A673 (cell line): ENCODE measurements around the gene C12orf54. TPM values are rescaled to one million over a fixed set of nuclear protein-coding genes. Genes with fewer than 3 reads are reported as not detected.
"Not testable (repeated sequence)": the region's sequence is repeated elsewhere in the genome, so short reads cannot be mapped to it uniquely, and the experiment has no call there.

ENCODE experiments used
- BruUV-seq: library from RNA; stranded (reverse); fragments of 400-500 nt; replicated peaks from 2 replicates; lab custom pipeline; 2021; lab: Mats Ljungman, UMichigan
- CTCF ChIA-PET: fragments of 300-600 bp; sonication (Branson Sonifier 250); formaldehyde crosslinking; loops from one replicate; lab custom pipeline; 2022; ENCODE audit warnings: antibody characterized with exemption; lab: Charles Lee
- POLR2A ChIA-PET: fragments of 300-600 bp; sonication (Branson Sonifier 250); formaldehyde crosslinking; loops from one replicate; lab custom pipeline; 2022; ENCODE audit warnings: antibody characterized with exemption; ENCODE audit not compliant: low non-redundant PET; lab: Charles Lee
- DNase-seq: peaks from one replicate; pipeline ENCODE4 v3.0.0-alpha.2; 2015; ENCODE audit warnings: low spot score
- H3K27ac ChIP-seq: fragments of 200-600 bp; sonication (generic); 2 replicates; pipeline ENCODE4 v1.5.1; 2016; ENCODE audit warnings: mixed run types, low read depth, mild to moderate bottlenecking, mixed read lengths, antibody characterized with exemption, low read length; ENCODE audit not compliant: poor library complexity, severe bottlenecking
- H3K27me3 ChIP-seq: fragments of 200-600 bp; sonication (generic); replicated peaks from 2 replicates; pipeline ENCODE4 v1.6.1; 2017; ENCODE audit warnings: mixed run types, low read depth, mild to moderate bottlenecking, mixed read lengths, antibody characterized with exemption, low read length; ENCODE audit not compliant: insufficient read depth, poor library complexity
- H3K36me3 ChIP-seq: fragments of 200-600 bp; sonication (generic); 2 replicates; pipeline ENCODE4 v1.6.1; 2016; ENCODE audit warnings: mixed run types, mild to moderate bottlenecking, mixed read lengths, antibody characterized with exemption, low read length; ENCODE audit not compliant: insufficient read depth, poor library complexity, severe bottlenecking
- H3K4me1 ChIP-seq: fragments of 200-600 bp; sonication (generic); 2 replicates; pipeline ENCODE4 v1.6.1; 2017; ENCODE audit warnings: mixed run types, mild to moderate bottlenecking, mixed read lengths, antibody characterized with exemption, low read length; ENCODE audit not compliant: insufficient read depth, poor library complexity, severe bottlenecking
- H3K4me3 ChIP-seq: fragments of 200-600 bp; sonication (generic); 2 replicates; pipeline ENCODE4 v1.5.1; 2016; ENCODE audit warnings: low read depth, mixed run types, mild to moderate bottlenecking, mixed read lengths, low read length; ENCODE audit not compliant: poor library complexity, severe bottlenecking
- H3K9me3 ChIP-seq: fragments of 200-600 bp; sonication (generic); 2 replicates; pipeline ENCODE4 v1.6.1; 2016; ENCODE audit warnings: mixed run types, low read depth, mild to moderate bottlenecking, mixed read lengths, antibody characterized with exemption, low read length; ENCODE audit not compliant: poor library complexity, severe bottlenecking
- EZH2 ChIP-seq: fragments of 200-600 bp; sonication (generic); IDR thresholded peaks from 2 replicates; pipeline ENCODE4 v1.6.1; 2017; ENCODE audit warnings: borderline replicate concordance, low read depth, mild to moderate bottlenecking, mixed read lengths, antibody characterized with exemption, low read length; ENCODE audit not compliant: poor library complexity, severe bottlenecking
- intact Hi-C: fragments of 100-400 bp; cut with micrococcal nuclease; formaldehyde crosslinking; loops from one replicate; pipeline ENCODE4 v1.10.0; 2022; ENCODE audit not compliant: unreplicated experiment
- total RNA-seq: library from RNA; stranded (reverse); gene quantifications from 2 replicates; pipeline ENCODE4 v1.2.3, GENCODE V29; 2021
- TF ChIP-seq, protein P1 (sequence below): fragments of 300-800, 200-600 bp; sonication (generic); conservative IDR thresholded peaks from 2 replicates; pipeline ENCODE4 v1.5.1; 2017; ENCODE audit warnings: low read depth, mild to moderate bottlenecking, antibody characterized with exemption, low read length, moderate library complexity, mixed read lengths

Gene C12orf54
- total RNA-seq, 1 experiment from 2014 or later = not detected

DNA sequence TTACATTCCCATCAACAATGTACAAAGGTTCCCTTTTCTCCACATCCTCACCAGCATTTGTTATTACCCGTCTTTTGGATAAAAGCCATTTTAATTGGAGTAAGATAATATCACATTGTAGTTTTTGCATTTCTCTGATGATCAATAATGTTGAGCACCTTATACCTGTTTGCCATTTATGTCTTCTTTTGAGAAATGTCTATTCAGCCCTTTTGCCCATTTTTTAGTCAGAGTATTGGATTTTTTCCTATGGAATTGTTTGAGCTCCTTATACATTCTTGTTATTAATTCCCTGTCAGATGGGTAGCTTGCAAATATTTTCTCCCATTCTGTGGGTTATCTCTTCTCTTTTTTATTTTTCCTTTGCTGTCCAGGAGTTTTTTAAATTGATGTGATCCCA is 32.4 kb downstream of the C12orf54 start:
- H3K4me1 ChIP-seq = no peaks in the 10 kb centered on the region
- no peak overlapping the region for H3K27ac ChIP-seq
- intact Hi-C loops = no loop called here
- TF ChIP-seq, protein P1, sequence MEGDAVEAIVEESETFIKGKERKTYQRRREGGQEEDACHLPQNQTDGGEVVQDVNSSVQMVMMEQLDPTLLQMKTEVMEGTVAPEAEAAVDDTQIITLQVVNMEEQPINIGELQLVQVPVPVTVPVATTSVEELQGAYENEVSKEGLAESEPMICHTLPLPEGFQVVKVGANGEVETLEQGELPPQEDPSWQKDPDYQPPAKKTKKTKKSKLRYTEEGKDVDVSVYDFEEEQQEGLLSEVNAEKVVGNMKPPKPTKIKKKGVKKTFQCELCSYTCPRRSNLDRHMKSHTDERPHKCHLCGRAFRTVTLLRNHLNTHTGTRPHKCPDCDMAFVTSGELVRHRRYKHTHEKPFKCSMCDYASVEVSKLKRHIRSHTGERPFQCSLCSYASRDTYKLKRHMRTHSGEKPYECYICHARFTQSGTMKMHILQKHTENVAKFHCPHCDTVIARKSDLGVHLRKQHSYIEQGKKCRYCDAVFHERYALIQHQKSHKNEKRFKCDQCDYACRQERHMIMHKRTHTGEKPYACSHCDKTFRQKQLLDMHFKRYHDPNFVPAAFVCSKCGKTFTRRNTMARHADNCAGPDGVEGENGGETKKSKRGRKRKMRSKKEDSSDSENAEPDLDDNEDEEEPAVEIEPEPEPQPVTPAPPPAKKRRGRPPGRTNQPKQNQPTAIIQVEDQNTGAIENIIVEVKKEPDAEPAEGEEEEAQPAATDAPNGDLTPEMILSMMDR = no peak
- no peak for TF ChIP-seq EZH2
- BruUV-seq = no TSS peak
- H3K4me3 ChIP-seq = no peak overlapping the region
- no peaks in the 10 kb centered on the region for H3K9me3 ChIP-seq
- H3K27me3 ChIP-seq = peaks cover 13% of the 10 kb centered on the region
- H3K36me3 ChIP-seq = no peaks in the 10 kb centered on the region
- POLR2A ChIA-PET = no interaction called here
- CTCF ChIA-PET = no interaction called here
- DNase-seq = no peak

DNA sequence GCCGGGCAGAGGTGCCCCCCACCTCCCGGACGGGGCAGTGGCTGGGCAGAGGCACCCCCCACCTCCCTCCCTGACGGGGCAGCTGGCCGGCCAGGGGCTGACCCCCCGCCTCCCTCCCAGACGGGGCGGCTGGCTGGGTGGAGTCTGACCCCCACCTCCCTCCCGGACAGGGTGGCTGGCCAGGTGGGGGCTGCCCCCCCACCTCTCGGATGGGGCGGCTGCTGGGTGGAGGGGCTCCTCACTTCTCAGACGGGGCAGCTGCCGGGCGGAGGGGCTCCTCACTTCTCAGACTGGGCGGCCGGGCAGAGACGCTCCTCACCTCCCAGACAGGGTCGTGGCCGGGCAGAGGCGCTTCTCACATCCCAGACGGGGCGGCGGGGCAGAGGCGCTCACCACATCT is 38.1 kb downstream of the C12orf54 start:
- H3K36me3 ChIP-seq, POLR2A ChIA-PET, H3K27ac ChIP-seq, CTCF ChIA-PET, H3K9me3 ChIP-seq, H3K4me1 ChIP-seq, BruUV-seq, DNase-seq, H3K4me3 ChIP-seq, intact Hi-C loops: not testable (repeated sequence)
- H3K27me3 ChIP-seq = peaks cover 17% of the 10 kb centered on the region

DNA sequence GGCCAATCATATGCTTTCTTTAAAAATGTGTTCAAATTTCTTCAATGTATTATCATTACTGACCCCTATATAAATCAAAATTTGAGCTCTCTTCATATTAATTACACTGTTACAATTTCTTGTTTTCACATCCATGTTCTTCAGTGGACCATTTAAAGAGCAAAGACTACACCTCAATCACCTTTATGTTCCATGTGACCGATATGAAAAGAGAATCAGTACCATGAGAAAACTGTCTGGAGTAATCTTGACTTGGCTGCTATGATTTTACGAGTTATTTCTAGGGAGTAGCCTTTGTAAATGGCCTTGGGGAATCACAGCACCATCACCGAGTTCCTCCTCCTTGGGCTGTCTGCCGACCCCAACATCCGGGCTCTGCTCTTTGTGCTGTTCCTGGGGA is 43.0 kb downstream of the C12orf54 start, which contains the start of gene OR8S1:
TSS of gene OR8S1 (plus strand) at position 301 of the 400 bp plus-strand sequence. CDS start at position 301, 0 bp downstream.
- no TSS peak for BruUV-seq
- ChIA-PET POLR2A (no interaction called here), CTCF (no interaction called here)
- intact Hi-C loops = no loop called here
- Histone ChIP-seq H3K4me1 (no peaks in the 10 kb centered on the region), H3K36me3 (no peaks in the 10 kb centered on the region), H3K27me3 (peaks cover 9% of the 10 kb centered on the region), H3K9me3 (no peaks in the 10 kb centered on the region), H3K27ac (no peak within 1 kb of the TSS), H3K4me3 (no peak within 1 kb of the TSS)
- DNase-seq = no peak
- TF ChIP-seq, protein P1 = no peak
- no peak for TF ChIP-seq EZH2

DNA sequence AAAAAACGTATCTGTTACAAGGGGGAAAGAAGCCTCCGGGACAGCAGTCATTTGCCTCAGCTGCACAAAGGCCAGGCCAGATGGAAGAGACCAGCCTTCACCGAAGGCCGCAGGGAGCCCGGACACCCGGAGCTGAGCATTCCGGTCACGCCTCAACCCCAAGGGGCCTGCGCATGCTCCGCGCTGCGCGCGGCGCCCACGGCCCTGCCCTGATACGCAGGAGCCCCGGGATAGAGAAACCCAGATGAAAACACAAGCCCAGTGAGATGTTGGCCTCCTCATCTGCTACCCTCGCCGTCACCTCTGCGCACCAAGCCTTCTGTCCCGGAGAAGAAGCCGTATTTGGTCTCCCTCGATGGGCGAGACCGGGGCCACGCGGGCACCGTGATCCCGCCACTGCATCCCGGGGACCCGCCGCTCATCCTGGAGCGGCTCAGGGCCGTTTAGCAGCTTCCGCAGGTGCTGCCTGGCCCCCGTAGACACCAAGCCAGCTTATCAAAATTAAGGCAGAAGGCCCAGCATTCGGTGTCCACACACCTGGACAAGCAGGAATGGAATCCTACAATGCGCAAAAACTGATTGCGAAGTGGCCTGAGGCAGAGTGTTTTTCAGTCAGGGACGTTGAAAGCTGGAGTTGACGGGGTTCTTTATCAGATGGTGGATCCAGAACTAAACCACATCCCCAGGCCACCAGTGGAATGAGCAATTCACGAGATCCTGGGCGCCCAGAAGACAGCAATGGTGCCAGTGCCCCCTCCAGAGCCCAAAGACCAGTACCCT is 45.8 kb downstream of the C12orf54 start:
- no peaks in the 10 kb centered on the region for H3K4me1 ChIP-seq
- DNase-seq = no peak
- no peak overlapping the region for H3K4me3 ChIP-seq
- no TSS peak for BruUV-seq
- H3K36me3 ChIP-seq = no peaks in the 10 kb centered on the region
- H3K9me3 ChIP-seq = no peaks in the 10 kb centered on the region
- TF ChIP-seq EZH2 = no peak
- TF ChIP-seq, protein P1 = no peak
- ChIA-PET CTCF (no interaction called here), POLR2A (no interaction called here)
- no peak overlapping the region for H3K27ac ChIP-seq
- peaks cover 16% of the 10 kb centered on the region for H3K27me3 ChIP-seq
- intact Hi-C loops = no loop called here
